ENCODE results near the gene PFN4.

The PFN4 gene

GRCh38 chr2:24072259-24072658 lies 50.9 kb downstream of the PFN4 start:
- no peak overlapping the region for H3K23ac ChIP-seq (ENCODE audit: low read depth, low read length, poor library complexity)
- no peak overlapping the region for H2BK15ac ChIP-seq (ENCODE audit: low read length)
- H3K4me1 ChIP-seq (ENCODE audit: control insufficient read depth in 2 of 2, insufficient read depth in 1 of 2, low read depth in 1 of 2, low read length in 2 of 2) = peaks cover 2 to 6% of the 10 kb centered on the region in 2 donors
- H3K27me3 ChIP-seq (ENCODE audit: control insufficient read depth in 3 of 3, insufficient read depth in 3 of 3, low read depth in 1 of 3, low read length in 3 of 3) = no peaks in the 10 kb centered on the region
- H3K14ac ChIP-seq (ENCODE audit: low read length) = no peak overlapping the region
- no peak overlapping the region for H2BK5ac ChIP-seq (ENCODE audit: low read length)
- H3K4ac ChIP-seq (ENCODE audit: low read length) = no peak overlapping the region
- H3K4me3 ChIP-seq (ENCODE audit: low read length in 2 of 2) = no peak overlapping the region
- no peak overlapping the region for H4K91ac ChIP-seq (ENCODE audit: low read depth, low read length, poor library complexity)
- no peaks in the 10 kb centered on the region for H3K79me1 ChIP-seq (ENCODE audit: low read depth, low read length)
- no peak overlapping the region for H3K4me2 ChIP-seq (ENCODE audit: insufficient read depth, low read length, poor library complexity, severe bottlenecking)
- H3K27ac ChIP-seq (replicated peaks; ENCODE audit: low read length) = no peak overlapping the region
- no peak overlapping the region for H2AK5ac ChIP-seq (ENCODE audit: low read depth, low read length)
- no peak overlapping the region for H3K9ac ChIP-seq (ENCODE audit: low read depth, low read length, poor library complexity)
- no peak overlapping the region for H3K18ac ChIP-seq (ENCODE audit: low read length)
- no peaks in the 10 kb centered on the region for H3K9me3 ChIP-seq (replicated peaks in 1 of 2; ENCODE audit: control insufficient read depth in 2 of 2, insufficient read depth in 1 of 2, low read depth in 1 of 2, low read length in 2 of 2)
- H2BK12ac ChIP-seq (ENCODE audit: low read length) = no peak overlapping the region
- no peak overlapping the region for H2AFZ ChIP-seq (ENCODE audit: low read length)
- no CpG with 5 or more reads among the region's 4 CpGs for WGBS, 2 donors (ENCODE audit: extremely low coverage in 2 of 2, insufficient read length in 2 of 2, insufficient replicate concordance in 1 of 2)
- H3K36me3 ChIP-seq (replicated peaks in 1 of 2; ENCODE audit: control insufficient read depth in 2 of 2, insufficient read depth in 2 of 2, low read length in 2 of 2) = peaks cover 9 to 74% of the 10 kb centered on the region in 2 donors
- H2BK120ac ChIP-seq (ENCODE audit: low read depth, low read length) = no peak overlapping the region
- no peak overlapping the region for H4K8ac ChIP-seq (ENCODE audit: low read depth, low read length)
- DNase-seq (ENCODE audit: low spot score) = no peak

GRCh38 chr2:24065341-24065740 lies 57.8 kb downstream of the PFN4 start:
- no peak overlapping the region for H4K8ac ChIP-seq (ENCODE audit: low read depth, low read length)
- H3K9me3 ChIP-seq (replicated peaks in 1 of 2; ENCODE audit: control insufficient read depth in 2 of 2, insufficient read depth in 1 of 2, low read depth in 1 of 2, low read length in 2 of 2) = no peaks in the 10 kb centered on the region
- no peak overlapping the region for H3K4me2 ChIP-seq (ENCODE audit: insufficient read depth, low read length, poor library complexity, severe bottlenecking)
- WGBS, 2 donors (ENCODE audit: extremely low coverage in 2 of 2, insufficient read length in 2 of 2, insufficient replicate concordance in 1 of 2) = no CpG with 5 or more reads among the region's 2 CpGs
- no peaks in the 10 kb centered on the region for H3K4me1 ChIP-seq (ENCODE audit: control insufficient read depth in 2 of 2, insufficient read depth in 1 of 2, low read depth in 1 of 2, low read length in 2 of 2)
- H3K9ac ChIP-seq (ENCODE audit: low read depth, low read length, poor library complexity) = no peak overlapping the region
- H3K27ac ChIP-seq (replicated peaks; ENCODE audit: low read length) = no peak overlapping the region
- H3K4ac ChIP-seq (ENCODE audit: low read length) = no peak overlapping the region
- H4K91ac ChIP-seq (ENCODE audit: low read depth, low read length, poor library complexity) = no peak overlapping the region
- no peaks in the 10 kb centered on the region for H3K27me3 ChIP-seq (ENCODE audit: control insufficient read depth in 3 of 3, insufficient read depth in 3 of 3, low read depth in 1 of 3, low read length in 3 of 3)
- no peak overlapping the region for H3K14ac ChIP-seq (ENCODE audit: low read length)
- H3K23ac ChIP-seq (ENCODE audit: low read depth, low read length, poor library complexity) = no peak overlapping the region
- H3K18ac ChIP-seq (ENCODE audit: low read length) = no peak overlapping the region
- DNase-seq (ENCODE audit: low spot score) = no peak
- no peak overlapping the region for H2BK120ac ChIP-seq (ENCODE audit: low read depth, low read length)
- no peaks in the 10 kb centered on the region for H3K79me1 ChIP-seq (ENCODE audit: low read depth, low read length)
- H2BK5ac ChIP-seq (ENCODE audit: low read length) = no peak overlapping the region
- no peak overlapping the region for H2AK5ac ChIP-seq (ENCODE audit: low read depth, low read length)
- H2BK12ac ChIP-seq (ENCODE audit: low read length) = no peak overlapping the region
- no peak overlapping the region for H3K4me3 ChIP-seq (ENCODE audit: low read length in 2 of 2)
- H3K36me3 ChIP-seq (replicated peaks in 1 of 2; ENCODE audit: control insufficient read depth in 2 of 2, insufficient read depth in 2 of 2, low read length in 2 of 2) = peaks cover 15 to 62% of the 10 kb centered on the region in 2 donors
- no peak overlapping the region for H2AFZ ChIP-seq (ENCODE audit: low read length)
- no peak overlapping the region for H2BK15ac ChIP-seq (ENCODE audit: low read length)
